CD14-positive monocyte (primary cell): Measurements from ENCODE around the gene PITRM1. TPM values are rescaled to one million over a fixed set of nuclear protein-coding genes. Genes with fewer than 3 reads are reported as not detected.

Experiments
- DNase-seq, 3 donors: peaks; one replicate each; pipeline ENCODE4 v3.0.0-alpha.2; 2011 to 2022
- H2AFZ ChIP-seq: 2 replicates; pipeline ENCODE4 v1.6.0; 2012; ENCODE audit warnings: mild to moderate bottlenecking, low read depth, low read length, inconsistent platforms; ENCODE audit not compliant: insufficient read depth, poor library complexity, severe bottlenecking
- H3K27ac ChIP-seq, 2 donors: 1 replicate in 1 of 2; 2 replicates in 1 of 2; pipeline ENCODE4 v1.5.1; 2012 to 2013; ENCODE audit warnings: low read length in 2 of 2, control low read depth in 1 of 2, inconsistent platforms in 1 of 2, low read depth in 1 of 2, mild to moderate bottlenecking in 1 of 2
- H3K27me3 ChIP-seq, 2 donors: one replicate each; pipeline versions ENCODE4 v1.6.0 to v1.6.1; 2011 to 2013; ENCODE audit warnings: low read length in 2 of 2; ENCODE audit not compliant: control insufficient read depth in 2 of 2, insufficient read depth in 2 of 2
- H3K36me3 ChIP-seq, 2 donors: replicated peaks in 1 of 2; 1 replicate in 1 of 2; 2 replicates in 1 of 2; pipeline versions ENCODE4 v1.5.1 to v1.6.1; 2012 to 2013; ENCODE audit warnings: low read length in 2 of 2, control low read depth in 1 of 2, inconsistent platforms in 1 of 2, mild to moderate bottlenecking in 1 of 2; ENCODE audit not compliant: insufficient read depth in 2 of 2, control insufficient read depth in 1 of 2
- H3K4me1 ChIP-seq, 2 donors: 1 replicate in 1 of 2; 2 replicates in 1 of 2; pipeline versions ENCODE4 v1.5.1 to v1.6.1; 2012 to 2013; ENCODE audit warnings: low read length in 2 of 2, control low read depth in 1 of 2, inconsistent platforms in 1 of 2, mild to moderate bottlenecking in 1 of 2, moderate library complexity in 1 of 2; ENCODE audit not compliant: insufficient read depth in 2 of 2, control insufficient read depth in 1 of 2
- H3K4me2 ChIP-seq: replicated peaks from 2 replicates; pipeline ENCODE3; 2012; ENCODE audit warnings: low read length, moderate library complexity, mild to moderate bottlenecking; ENCODE audit not compliant: poor library complexity, severe bottlenecking; ENCODE audit errors: extremely low read depth
- H3K4me3 ChIP-seq, 3 experiments: fragments of 200-600 bp in 1 of 3; sonication (generic) in 1 of 3; replicated peaks in 1 of 3; 1 replicate in 2 of 3; 2 replicates in 1 of 3; pipeline ENCODE4 v1.5.1; 2011 to 2013; ENCODE audit warnings: low read length in 3 of 3, mild to moderate bottlenecking in 3 of 3, control low read depth in 2 of 3, low read depth in 2 of 3, inconsistent platforms in 1 of 3, moderate library complexity in 1 of 3
- H3K79me2 ChIP-seq: 2 replicates; pipeline ENCODE4 v1.6.0; 2012; ENCODE audit warnings: mild to moderate bottlenecking, control low read depth, inconsistent platforms, low read length, moderate library complexity; ENCODE audit not compliant: insufficient read depth
- H3K9ac ChIP-seq: 2 replicates; pipeline ENCODE4 v1.6.0; 2017; ENCODE audit warnings: low read length, mild to moderate bottlenecking; ENCODE audit not compliant: insufficient read depth, poor library complexity, severe bottlenecking
- H3K9me3 ChIP-seq, 2 donors: replicated peaks in 1 of 2; 1 replicate in 1 of 2; 2 replicates in 1 of 2; pipeline versions ENCODE4 v1.5.1 to v1.6.1; 2012 to 2013; ENCODE audit warnings: low read length in 2 of 2, control low read depth in 1 of 2; ENCODE audit not compliant: control insufficient read depth in 1 of 2, insufficient read depth in 1 of 2
- H4K20me1 ChIP-seq: 2 replicates; pipeline ENCODE4 v1.6.0; 2012; ENCODE audit warnings: mild to moderate bottlenecking, low read length, control low read depth, moderate library complexity; ENCODE audit not compliant: insufficient read depth
- H3K27ac Mint-ChIP-seq, 7 donors: one replicate each; pipeline ENCODE4 v1.8.0; 2020; ENCODE audit warnings: mild to moderate bottlenecking in 7 of 7, mixed read lengths in 7 of 7, moderate library complexity in 6 of 7, inconsistent platforms in 2 of 7
- H3K27me3 Mint-ChIP-seq, 3 donors: one replicate each; pipeline ENCODE4 v1.8.0; 2021 to 2022; ENCODE audit warnings: low read depth in 3 of 3, mild to moderate bottlenecking in 3 of 3, mixed read lengths in 3 of 3, moderate library complexity in 3 of 3, inconsistent platforms in 1 of 3
- H3K36me3 Mint-ChIP-seq, 2 donors: one replicate each; pipeline ENCODE4 v1.8.0; 2020; ENCODE audit warnings: mixed read lengths in 2 of 2, inconsistent platforms in 1 of 2, mild to moderate bottlenecking in 1 of 2
- H3K4me1 Mint-ChIP-seq: one replicate; pipeline ENCODE4 v1.8.0; 2020; ENCODE audit warnings: mild to moderate bottlenecking, mixed read lengths
- H3K4me3 Mint-ChIP-seq, 2 donors: one replicate each; pipeline ENCODE4 v1.8.0; 2020; ENCODE audit warnings: mild to moderate bottlenecking in 2 of 2, mixed read lengths in 2 of 2, moderate library complexity in 1 of 2
- H3K9me3 Mint-ChIP-seq, 7 donors: one replicate each; pipeline ENCODE4 v1.8.0; 2020 to 2022; ENCODE audit warnings: mixed read lengths in 7 of 7, mild to moderate bottlenecking in 6 of 7, moderate library complexity in 6 of 7, inconsistent platforms in 2 of 7
- CTCF ChIP-seq: fragments of 200-600 bp; IDR thresholded peaks from one replicate; pipeline ENCODE4 v1.8.0; 2022; ENCODE audit warnings: antibody characterized with exemption, mild to moderate bottlenecking
- WGBS: methylation state at CpG from one replicate; pipeline ENCODE4 v1.1.5; 2013; ENCODE audit warnings: missing lambda C conversion rate; ENCODE audit not compliant: insufficient coverage; 5-methylcytosine and 5-hydroxymethylcytosine counted together
- intact Hi-C, 2 donors: fragments of 100-400 bp; cut with micrococcal nuclease; formaldehyde crosslinking; loops; one replicate each; pipeline versions ENCODE4 v1.15.0 to v1.15.1; 2023
- polyA plus RNA-seq, 3 donors: library from polyadenylated mRNA; depleted of rRNA in 1 of 3; unstranded in 2 of 3; stranded (reverse) in 1 of 3; fragments of 300-500 nt in 2 of 3; fragments of >200 nt in 1 of 3; fragmentation: Illumina TruSeq in 2 of 3; gene quantifications; 1 replicate in 2 of 3; 2 replicates in 1 of 3; pipeline ENCODE4 v1.2.3, GENCODE V29; 2012 to 2021

PITRM1 gene
- polyA plus RNA-seq, 3 donors: 15.3 to 45.7 (median 23.2) TPM

GRCh38 chr10:3213208-3213607 is 40.6 kb upstream of the PITRM1 start:
- H3K4me3 Mint-ChIP-seq: no peak overlapping the region
- H3K4me3 ChIP-seq: no peak overlapping the region
- H3K4me1 ChIP-seq: peaks cover 9 to 15% of the 10 kb centered on the region in 2 donors
- H3K27ac ChIP-seq: no peak overlapping the region
- no peaks in the 10 kb centered on the region for H3K27me3 ChIP-seq
- WGBS: 62% methylated on average over 10 of the region's 10 CpGs
- no peaks in the 10 kb centered on the region for H3K79me2 ChIP-seq
- H3K36me3 Mint-ChIP-seq: no peaks in the 10 kb centered on the region
- H3K27ac Mint-ChIP-seq: no peak overlapping the region
- no peak for DNase-seq
- peaks cover 2 to 10% (median 2%) of the 10 kb centered on the region in 3 donors for H3K27me3 Mint-ChIP-seq
- H2AFZ ChIP-seq: no peak overlapping the region
- H3K9ac ChIP-seq: no peak overlapping the region
- peaks cover 0 to 1% (median 0%) of the 10 kb centered on the region in 7 donors for H3K9me3 Mint-ChIP-seq
- no peak overlapping the region for H3K4me2 ChIP-seq
- no peak for TF ChIP-seq CTCF
- no peaks in the 10 kb centered on the region for H4K20me1 ChIP-seq
- intact Hi-C loops: no loop called here
- H3K36me3 ChIP-seq: no peaks in the 10 kb centered on the region
- H3K4me1 Mint-ChIP-seq: peaks cover 17% of the 10 kb centered on the region
- H3K9me3 ChIP-seq: no peaks in the 10 kb centered on the region

GRCh38 chr10:3210251-3210877 is 37.8 kb upstream of the PITRM1 start:
- no peak overlapping the region for H3K9ac ChIP-seq
- no peaks in the 10 kb centered on the region for H3K79me2 ChIP-seq
- Mint-ChIP-seq H3K9me3 (peaks cover 0 to 1% (median 0%) of the 10 kb centered on the region in 7 donors), H3K4me3 (no peak overlapping the region), H3K27me3 (peaks cover 2 to 8% (median 8%) of the 10 kb centered on the region in 3 donors), H3K36me3 (no peaks in the 10 kb centered on the region), H3K4me1 (peaks cover 18% of the 10 kb centered on the region), H3K27ac (no peak overlapping the region)
- no peaks in the 10 kb centered on the region for H4K20me1 ChIP-seq
- no peak overlapping the region for H3K4me3 ChIP-seq
- intact Hi-C loops: no loop called here
- no peak for DNase-seq
- no peak for TF ChIP-seq CTCF
- no peaks in the 10 kb centered on the region for H3K27me3 ChIP-seq
- WGBS: 78% methylated on average over 8 of the region's 10 CpGs
- no peak overlapping the region for H2AFZ ChIP-seq
- H3K9me3 ChIP-seq: no peaks in the 10 kb centered on the region
- no peak overlapping the region for H3K4me2 ChIP-seq
- peaks cover 9 to 15% of the 10 kb centered on the region in 2 donors for H3K4me1 ChIP-seq
- no peak overlapping the region for H3K27ac ChIP-seq
- no peaks in the 10 kb centered on the region for H3K36me3 ChIP-seq
